WTC11 (cell line): Measurements from ENCODE around the gene PTGS1. TPM values are rescaled to one million over a fixed set of nuclear protein-coding genes. Genes with fewer than 3 reads are reported as not detected.

Experiments used
- ATAC-seq: fragments of 200-7000 bp; cut with Tn5 transposase; 2 replicates; pipeline ENCODE4 v1.10.0; 2021; ENCODE audit warnings: mild to moderate bottlenecking, moderate library complexity
- CTCF ChIA-PET: fragments of 300-600 bp; sonication (Branson Sonifier 250); formaldehyde crosslinking; loops from one replicate; lab custom pipeline; 2021; ENCODE audit warnings: antibody characterized with exemption; lab: Charles Lee
- POLR2A ChIA-PET: fragments of 350-600 bp; sonication (Branson Sonifier 250); formaldehyde crosslinking; loops from one replicate; lab custom pipeline; 2021; ENCODE audit warnings: antibody characterized with exemption; lab: Charles Lee
- DNase-seq: peaks from one replicate; pipeline ENCODE4 v3.0.0; 2021; ENCODE audit warnings: low spot score
- H3K27ac Mint-ChIP-seq: 2 replicates; pipeline ENCODE4 v1.8.0; 2021; ENCODE audit warnings: mixed read lengths
- H3K27me3 Mint-ChIP-seq: 2 replicates; pipeline ENCODE4 v1.8.0; 2021; ENCODE audit warnings: low read depth, mild to moderate bottlenecking, moderate library complexity, mixed read lengths
- H3K36me3 Mint-ChIP-seq: 2 replicates; pipeline ENCODE4 v1.8.0; 2021; ENCODE audit warnings: mixed read lengths
- H3K4me1 Mint-ChIP-seq: 2 replicates; pipeline ENCODE4 v1.8.0; 2022; ENCODE audit warnings: mixed read lengths
- H3K4me3 Mint-ChIP-seq: 2 replicates; pipeline ENCODE4 v1.8.0; 2021; ENCODE audit warnings: mild to moderate bottlenecking, moderate library complexity, mixed read lengths
- H3K9me3 Mint-ChIP-seq: 2 replicates; pipeline ENCODE4 v1.8.0; 2021; ENCODE audit warnings: mixed read lengths
- ARID4B ChIP-seq: sonication (generic); formaldehyde crosslinking; IDR thresholded peaks from 2 replicates; pipeline ENCODE4 v1.8.0; 2023; ENCODE audit warnings: missing genetic modification reagents, mild to moderate bottlenecking, borderline replicate concordance
- ATF3 ChIP-seq: sonication (generic); formaldehyde crosslinking; conservative IDR thresholded peaks from 2 replicates; pipeline ENCODE4 v1.8.1; 2022; ENCODE audit warnings: mild to moderate bottlenecking, missing genetic modification reagents
- ESRRA ChIP-seq: sonication (generic); formaldehyde crosslinking; IDR thresholded peaks from 2 replicates; pipeline ENCODE4 v1.8.1; 2022; ENCODE audit warnings: mild to moderate bottlenecking, missing genetic modification reagents, borderline replicate concordance
- ETV6 ChIP-seq: sonication (generic); formaldehyde crosslinking; IDR thresholded peaks from 2 replicates; pipeline ENCODE4 v1.8.1; 2022; ENCODE audit warnings: mild to moderate bottlenecking, missing genetic modification reagents
- FOXK1 ChIP-seq: sonication (generic); formaldehyde crosslinking; IDR thresholded peaks from 2 replicates; pipeline ENCODE4 v1.8.0; 2022; ENCODE audit warnings: mild to moderate bottlenecking, moderate library complexity, missing genetic modification reagents
- FOXP4 ChIP-seq: sonication (generic); formaldehyde crosslinking; IDR thresholded peaks from 2 replicates; pipeline ENCODE4 v1.8.0; 2022; ENCODE audit warnings: mild to moderate bottlenecking, missing genetic modification reagents
- IRF2 ChIP-seq: sonication (generic); formaldehyde crosslinking; IDR thresholded peaks from 2 replicates; pipeline ENCODE4 v1.8.0; 2022; ENCODE audit warnings: low read depth, missing genetic modification reagents, borderline replicate concordance
- JAZF1 ChIP-seq: fragments of 250-450 bp; sonication (Bioruptor Pico); IDR thresholded peaks from 2 replicates; pipeline ENCODE4 v1.9.0; 2021; ENCODE audit warnings: moderate library complexity, mild to moderate bottlenecking, inconsistent platforms
- MAX ChIP-seq: sonication (generic); formaldehyde crosslinking; IDR thresholded peaks from 2 replicates; pipeline ENCODE4 v1.8.0; 2022; ENCODE audit warnings: mild to moderate bottlenecking, missing genetic modification reagents
- OVOL2 ChIP-seq: fragments of 250-450 bp; sonication (Bioruptor Pico); IDR thresholded peaks from 2 replicates; pipeline ENCODE4 v1.9.0; 2021; ENCODE audit warnings: mild to moderate bottlenecking, borderline replicate concordance
- RORB ChIP-seq: fragments of 250-450 bp; sonication (Bioruptor Pico); IDR thresholded peaks from 2 replicates; pipeline ENCODE4 v1.9.0; 2021; ENCODE audit warnings: mild to moderate bottlenecking
- ZNF281 ChIP-seq: sonication (generic); formaldehyde crosslinking; IDR thresholded peaks from 2 replicates; pipeline ENCODE4 v1.8.0; 2023; ENCODE audit warnings: mild to moderate bottlenecking, missing genetic modification reagents
- ZNF416 ChIP-seq: fragments of 250-450 bp; sonication (Bioruptor Pico); IDR thresholded peaks from 2 replicates; pipeline ENCODE4 v1.9.0; 2021; ENCODE audit warnings: mild to moderate bottlenecking, inconsistent platforms
- ZSCAN18 ChIP-seq: fragments of 250-450 bp; sonication (Bioruptor Pico); IDR thresholded peaks from 2 replicates; pipeline ENCODE4 v2.1.2; 2022; ENCODE audit warnings: mild to moderate bottlenecking, moderate library complexity
- total RNA-seq: library from RNA; stranded (reverse); gene quantifications from 3 replicates; pipeline ENCODE4 v1.2.3, GENCODE V29; 2021

The PTGS1 gene
- total RNA-seq, 1 experiment from 2014 or later, result 1.0 TPM

- Mint-ChIP-seq H3K27me3 (peaks cover 22% of the 10 kb centered on the region), H3K4me3 (no peak overlapping the region), H3K36me3 (peaks cover 31% of the 10 kb centered on the region), H3K27ac (no peak overlapping the region), H3K4me1 (no peaks in the 10 kb centered on the region), H3K9me3 (peaks cover 88% of the 10 kb centered on the region)
- ChIA-PET CTCF (no interaction called here), POLR2A (no interaction called here)
- no peak for DNase-seq
- ATAC-seq, result no peak
- TF ChIP-seq ETV6 (no peak), ATF3 (CRISPR knock-in tag) (no peak), ZNF281 (CRISPR knock-in tag) (no peak), JAZF1 (CRISPR knock-in tag) (no peak), RORB (CRISPR knock-in tag) (no peak), FOXP4 (CRISPR knock-in tag) (no peak), FOXK1 (no peak), ESRRA (CRISPR knock-in tag) (no peak), OVOL2 (no peak), MAX (CRISPR knock-in tag) (no peak)
These were observed 49.5 kb downstream of the PTGS1 start for GRCh38 chr9:122420315-122420714.

- no peak overlapping the region for H3K4me3 Mint-ChIP-seq
- no peak for DNase-seq
- TF ChIP-seq ARID4B (CRISPR knock-in tag) (no peak), IRF2 (no peak), ZSCAN18 (CRISPR knock-in tag) (no peak), ZNF416 (CRISPR knock-in tag) (no peak)
- TF ChIP-seq, all 79 proteins: peak for 0
- no peaks in the 10 kb centered on the region for H3K4me1 Mint-ChIP-seq
- H3K9me3 Mint-ChIP-seq, result peaks cover 87% of the 10 kb centered on the region
- CTCF ChIA-PET, result no interaction called here
- ATAC-seq, result no peak
- peaks cover 25% of the 10 kb centered on the region for H3K27me3 Mint-ChIP-seq
- POLR2A ChIA-PET, result no interaction called here
- H3K27ac Mint-ChIP-seq, result no peak overlapping the region
- H3K36me3 Mint-ChIP-seq, result peaks cover 9% of the 10 kb centered on the region
These were observed 54.3 kb downstream of the PTGS1 start for GRCh38 chr9:122425087-122425486.
